LNCAP (cell line): ENCODE measurements around the gene DLGAP1.

Source experiments
- TF ChIP-seq, protein P1 (sequence below): fragments of 450-650 bp; IDR thresholded peaks from 2 replicates; pipeline ENCODE4 v1.5.1; 2017; ENCODE audit warnings: mild to moderate bottlenecking

The DLGAP1 gene

DNA sequence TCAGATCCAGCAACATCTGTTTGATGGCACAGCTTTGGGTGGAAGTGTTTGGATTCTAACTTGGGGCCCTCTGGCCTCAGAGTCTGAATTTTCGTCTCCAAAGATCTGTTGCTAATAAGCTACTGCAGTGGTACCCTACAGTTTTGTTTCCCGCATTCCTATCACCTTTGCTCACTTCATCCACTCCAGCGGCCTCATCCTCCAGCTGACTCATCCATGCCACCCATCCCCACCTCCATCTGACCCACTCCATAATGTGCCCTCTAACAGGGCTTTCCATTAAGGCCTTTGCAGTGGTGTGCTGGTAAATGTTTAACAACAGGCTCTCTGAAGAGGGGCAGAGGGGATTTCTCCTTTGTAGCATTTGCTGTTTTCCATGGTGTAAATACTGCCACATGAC lies 779.7 kb downstream of the DLGAP1 start:
- TF ChIP-seq, protein P1, sequence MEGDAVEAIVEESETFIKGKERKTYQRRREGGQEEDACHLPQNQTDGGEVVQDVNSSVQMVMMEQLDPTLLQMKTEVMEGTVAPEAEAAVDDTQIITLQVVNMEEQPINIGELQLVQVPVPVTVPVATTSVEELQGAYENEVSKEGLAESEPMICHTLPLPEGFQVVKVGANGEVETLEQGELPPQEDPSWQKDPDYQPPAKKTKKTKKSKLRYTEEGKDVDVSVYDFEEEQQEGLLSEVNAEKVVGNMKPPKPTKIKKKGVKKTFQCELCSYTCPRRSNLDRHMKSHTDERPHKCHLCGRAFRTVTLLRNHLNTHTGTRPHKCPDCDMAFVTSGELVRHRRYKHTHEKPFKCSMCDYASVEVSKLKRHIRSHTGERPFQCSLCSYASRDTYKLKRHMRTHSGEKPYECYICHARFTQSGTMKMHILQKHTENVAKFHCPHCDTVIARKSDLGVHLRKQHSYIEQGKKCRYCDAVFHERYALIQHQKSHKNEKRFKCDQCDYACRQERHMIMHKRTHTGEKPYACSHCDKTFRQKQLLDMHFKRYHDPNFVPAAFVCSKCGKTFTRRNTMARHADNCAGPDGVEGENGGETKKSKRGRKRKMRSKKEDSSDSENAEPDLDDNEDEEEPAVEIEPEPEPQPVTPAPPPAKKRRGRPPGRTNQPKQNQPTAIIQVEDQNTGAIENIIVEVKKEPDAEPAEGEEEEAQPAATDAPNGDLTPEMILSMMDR, result no peak

DNA sequence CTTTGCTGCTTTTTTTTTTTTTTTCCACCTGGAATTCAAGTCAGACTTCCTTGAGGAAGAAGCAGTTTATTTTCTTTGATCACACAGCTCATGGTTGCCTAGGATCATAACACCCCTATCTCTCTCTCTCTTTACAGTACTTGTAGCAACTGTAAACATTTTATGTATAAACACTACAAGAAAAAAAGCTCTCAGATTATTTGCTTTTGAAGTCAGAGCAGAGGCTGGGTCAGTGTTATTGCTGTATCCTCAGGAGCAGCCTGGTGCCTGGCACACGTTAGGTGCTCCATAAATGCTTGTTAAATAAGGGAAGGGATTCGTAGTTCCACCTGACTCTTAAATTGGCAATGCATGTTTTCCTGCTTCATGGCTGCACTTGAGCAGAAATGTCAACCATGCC lies 783.9 kb downstream of the DLGAP1 start:
- TF ChIP-seq, protein P1, result no peak

DNA sequence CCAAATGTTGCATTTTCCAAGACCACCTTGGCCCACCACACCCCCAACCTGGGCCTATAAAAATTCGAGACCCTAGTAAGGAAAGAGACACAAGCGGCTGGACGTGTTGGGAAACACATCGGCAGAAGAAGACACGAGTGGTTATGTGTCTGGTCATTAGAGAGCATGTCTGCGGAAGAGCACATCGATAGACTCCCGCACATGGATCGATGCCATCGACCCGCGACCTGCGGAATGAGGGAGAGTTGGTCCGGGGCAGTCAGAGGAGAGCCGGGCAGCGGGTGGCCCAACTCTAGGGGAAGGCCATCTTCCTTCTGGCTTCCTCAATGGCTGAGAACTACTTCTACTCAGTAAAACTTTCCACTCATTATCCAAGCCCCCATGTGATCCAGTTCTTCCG lies 785.7 kb downstream of the DLGAP1 start:
- TF ChIP-seq, protein P1, result no peak

DNA sequence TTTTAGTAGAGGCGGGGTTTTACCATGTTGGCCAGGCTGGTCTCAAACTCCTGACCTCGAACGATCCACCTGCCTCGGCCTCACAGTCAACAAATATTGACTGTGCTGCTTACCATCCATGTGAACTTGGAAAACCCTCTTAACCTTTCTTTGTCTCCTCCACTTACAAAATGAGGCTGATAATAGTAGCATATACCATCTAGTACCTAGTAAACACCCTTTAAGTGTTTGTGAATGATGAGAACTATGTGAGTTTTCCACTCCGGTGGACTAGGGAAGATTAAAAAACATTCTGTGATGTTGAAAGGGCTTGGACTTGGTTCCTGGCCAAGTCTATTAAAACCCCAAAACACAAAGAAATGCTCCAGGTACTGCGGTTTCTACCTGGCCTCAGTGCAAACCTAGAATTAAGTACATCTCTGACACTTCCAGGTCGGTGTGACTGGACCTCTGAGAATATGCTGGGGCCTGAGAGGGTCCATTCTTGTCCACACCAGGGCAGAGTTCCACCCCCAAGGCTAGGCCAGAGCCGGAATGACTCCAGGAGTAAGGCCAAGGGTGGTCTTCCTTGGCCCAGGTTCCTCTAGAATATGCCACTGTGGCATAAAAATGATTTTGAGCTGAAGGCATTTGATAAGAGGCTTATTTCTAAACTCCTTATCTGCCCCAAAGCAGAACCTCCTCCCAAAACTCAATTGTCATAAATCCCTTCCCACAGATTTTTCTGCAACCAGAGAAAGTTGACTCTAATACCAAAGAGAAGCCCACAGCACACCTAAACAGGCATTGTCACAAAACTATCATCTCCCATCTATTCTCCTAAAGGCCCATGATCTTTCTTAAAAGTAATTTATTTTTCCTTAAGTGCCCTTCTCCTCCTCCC lies 787.6 kb downstream of the DLGAP1 start:
- TF ChIP-seq, protein P1, result no peak

DNA sequence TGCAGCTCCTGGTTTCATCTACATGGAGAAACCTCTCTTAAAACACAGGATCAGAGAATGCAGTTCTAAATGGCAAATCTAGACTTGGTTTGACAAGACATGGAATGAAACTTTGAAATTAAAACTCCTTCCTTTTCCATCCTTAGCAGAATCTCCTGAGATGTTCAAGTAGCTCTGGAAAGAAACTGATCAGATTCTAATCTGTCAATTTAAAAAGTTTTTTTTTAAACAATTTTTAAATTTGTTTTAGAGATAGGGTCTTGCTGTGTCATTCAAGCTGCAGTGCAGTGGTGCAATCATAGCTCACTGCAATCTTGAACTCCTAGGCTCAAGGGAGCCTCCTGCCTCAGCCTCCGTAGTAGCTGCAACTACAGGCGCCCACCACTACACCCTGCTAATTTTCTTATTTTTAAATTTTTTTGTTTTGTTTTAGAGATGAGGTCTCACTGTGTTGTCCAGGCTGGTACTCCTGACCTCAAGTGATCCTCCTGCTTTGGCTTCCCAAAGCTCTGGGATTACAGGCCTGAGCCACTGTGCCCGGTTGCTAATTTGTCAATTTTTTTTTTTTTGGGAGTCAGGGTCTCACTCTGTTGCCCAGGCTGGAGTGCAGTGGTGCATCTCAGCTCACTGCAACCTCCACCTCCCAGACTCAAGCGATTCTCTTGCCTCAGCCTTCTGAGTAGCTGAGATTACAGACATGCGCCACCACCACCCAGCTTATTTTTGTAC lies 788.4 kb downstream of the DLGAP1 start:
- TF ChIP-seq, protein P1, result peak; percentile 7

DNA sequence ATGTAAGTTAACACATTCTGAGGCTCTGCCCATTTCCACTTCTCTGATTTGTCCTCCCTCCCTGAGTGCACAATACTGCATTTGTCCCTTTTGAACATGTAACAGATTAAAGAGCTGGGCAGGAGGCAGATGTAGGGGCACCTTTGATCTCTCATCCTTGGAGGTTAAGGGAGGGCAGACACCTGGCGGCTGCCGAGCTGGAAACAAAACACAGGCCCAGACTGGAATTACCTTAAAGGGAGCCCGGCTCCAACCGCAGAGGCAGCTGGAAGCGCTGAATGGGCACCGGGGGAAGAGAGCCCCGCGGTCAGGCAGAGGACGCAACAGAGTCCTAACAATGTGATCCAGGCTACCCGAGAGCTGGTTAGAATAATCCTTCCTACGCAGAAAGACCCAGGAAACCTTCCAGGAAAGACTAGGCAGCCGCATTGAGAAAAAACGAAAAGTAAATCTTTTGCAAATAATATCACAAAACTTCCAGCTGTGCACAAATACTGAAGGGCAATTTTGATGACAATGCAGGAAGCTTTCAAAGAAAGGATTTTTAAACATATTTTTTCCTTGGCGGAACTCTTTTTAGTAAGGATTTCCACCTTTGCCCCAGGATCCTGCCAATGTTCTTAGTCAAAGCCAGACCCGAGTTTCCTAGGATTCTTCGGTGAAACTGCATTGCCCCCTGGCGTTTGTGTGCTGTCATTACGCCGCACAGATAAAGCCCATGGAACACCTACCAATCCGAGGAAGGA lies 789.2 kb downstream of the DLGAP1 start:
- TF ChIP-seq, protein P1, result peak; percentile 92

DNA sequence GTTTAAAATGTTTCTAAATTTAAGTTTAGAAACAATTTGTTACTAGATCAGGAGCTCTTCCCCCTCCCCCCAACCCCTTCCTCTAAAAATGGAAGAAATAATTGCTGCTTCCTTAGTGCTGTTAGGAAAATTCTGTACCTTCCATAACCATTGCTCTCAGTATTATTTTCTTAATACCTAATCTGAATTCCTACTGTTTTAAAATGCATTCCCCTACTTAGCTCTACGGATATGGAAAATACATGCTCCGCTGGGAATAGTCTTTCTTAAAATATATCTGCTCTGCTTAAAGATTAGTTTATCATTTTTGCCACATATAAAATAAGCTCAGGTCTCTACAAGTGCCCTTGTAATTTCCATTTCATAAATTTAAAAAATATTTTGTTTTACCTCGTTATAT lies 789.9 kb downstream of the DLGAP1 start:
- TF ChIP-seq, protein P1, result no peak
